Epithelial cell of esophagus (primary cell): Measurements from ENCODE around the gene MYLK2.
"Not testable (repeated sequence)": the region's sequence is repeated elsewhere in the genome, so short reads cannot be mapped to it uniquely, and the experiment has no call there.

Experiments
- DNase-seq: peaks from one replicate; pipeline ENCODE4 v3.0.0; 2010; ENCODE audit warnings: low read depth
- H3K4me3 ChIP-seq: 2 replicates; pipeline ENCODE4 v1.5.1; 2011; ENCODE audit warnings: mild to moderate bottlenecking, low read length, control low read depth
- CTCF ChIP-seq: IDR thresholded peaks from 2 replicates; pipeline ENCODE4 v1.5.1; 2011; ENCODE audit warnings: low read depth, mild to moderate bottlenecking, low read length, control low read depth, inconsistent platforms; ENCODE audit not compliant: insufficient read depth; ENCODE audit errors: missing control alignments

The MYLK2 gene

GRCh38 chr20:31806564-31807355 is 12.4 kb upstream of the MYLK2 start:
- TF ChIP-seq CTCF, result no peak
- no peak for DNase-seq
- no peak overlapping the region for H3K4me3 ChIP-seq

DNA sequence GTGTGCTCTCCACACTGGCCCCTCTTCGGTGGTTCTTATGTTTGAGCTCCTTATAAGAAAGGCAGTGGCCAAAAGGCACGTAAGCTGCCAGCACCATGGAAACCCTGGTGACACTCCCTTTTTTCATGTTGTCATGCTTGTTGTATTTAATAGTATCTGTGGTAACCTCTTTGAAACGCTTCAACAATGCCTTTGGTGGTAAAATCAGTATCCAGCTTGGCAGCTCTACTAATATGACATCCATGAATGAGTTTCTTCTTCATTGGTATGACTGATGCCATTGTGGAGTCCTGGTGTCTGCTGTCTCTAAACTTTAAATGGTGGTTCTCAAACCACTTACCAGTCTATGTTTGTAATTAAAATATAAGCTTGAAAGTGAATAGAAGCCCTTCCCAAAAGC is 10.7 kb upstream of the MYLK2 start:
- no peak for TF ChIP-seq CTCF
- no peak overlapping the region for H3K4me3 ChIP-seq
- no peak for DNase-seq

GRCh38 chr20:31809661-31810060 is 9.5 kb upstream of the MYLK2 start:
- no peak overlapping the region for H3K4me3 ChIP-seq
- TF ChIP-seq CTCF, result no peak
- DNase-seq, result no peak

DNA sequence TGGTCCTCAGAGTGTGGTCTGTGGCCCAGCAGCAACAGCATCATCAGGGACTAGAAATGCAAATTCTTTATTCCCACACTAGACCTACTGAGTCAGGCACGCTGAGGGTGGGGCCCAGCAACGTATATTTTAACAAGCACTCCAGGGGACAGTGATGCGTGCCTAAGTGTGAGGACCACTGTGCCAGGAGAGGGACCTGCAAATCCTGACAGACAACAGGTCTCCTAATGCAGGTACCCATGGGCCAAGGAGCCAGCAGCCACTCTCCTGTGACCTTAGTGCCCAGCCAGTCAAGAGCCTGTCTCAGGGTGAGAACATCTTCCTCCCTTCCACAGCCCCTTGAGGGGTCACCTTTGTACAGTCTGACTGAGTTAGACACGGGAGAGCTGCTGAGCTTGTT is 8.0 kb upstream of the MYLK2 start:
- no peak overlapping the region for H3K4me3 ChIP-seq
- no peak for TF ChIP-seq CTCF
- DNase-seq, result no peak

- DNase-seq, result no peak
Measured at GRCh38 chr20:31811796-31812728, 7.1 kb upstream of the MYLK2 start.

GRCh38 chr20:31813611-31814010 is 5.5 kb upstream of the MYLK2 start:
- DNase-seq, result no peak

More at GRCh38 chr20:31811796-31812728, 7.1 kb upstream of the MYLK2 start:
- TF ChIP-seq CTCF, result no peak
- no peak overlapping the region for H3K4me3 ChIP-seq

DNA sequence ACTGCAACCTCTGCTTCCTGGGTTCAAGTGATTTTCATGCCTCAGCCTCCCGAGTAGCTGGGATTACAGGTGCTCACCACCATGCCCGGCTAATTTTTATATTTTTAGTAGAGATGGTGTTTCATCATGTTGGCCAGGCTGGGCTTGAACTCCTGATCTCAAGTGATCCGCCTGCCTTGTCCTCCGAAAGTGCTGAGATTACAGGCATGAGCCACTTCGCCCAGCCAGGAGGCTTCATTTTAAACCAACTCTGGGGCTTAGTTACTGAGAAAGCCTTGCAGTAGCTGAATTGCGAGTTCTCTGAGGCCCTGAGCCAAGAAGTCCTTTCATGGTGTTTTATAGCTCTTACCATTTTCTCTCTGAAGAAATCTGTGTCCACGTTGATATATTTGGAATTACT is 5.0 kb upstream of the MYLK2 start:
- DNase-seq, H3K4me3 ChIP-seq: not testable (repeated sequence)

More at GRCh38 chr20:31813611-31814010, 5.5 kb upstream of the MYLK2 start:
- no peak overlapping the region for H3K4me3 ChIP-seq
- no peak for TF ChIP-seq CTCF
